Hematopoietic multipotent progenitor cell treated with erythropoietin and hydrocortisone succinate and interleukin-3 and kit ligand, for 15 days (in vitro differentiated cells): ENCODE measurements around the gene ABHD1.
"Not testable (repeated sequence)": the region's sequence is repeated elsewhere in the genome, so short reads cannot be mapped to it uniquely, and the experiment has no call there.

Experiments used
- DNase-seq: peaks from one replicate; pipeline ENCODE4 v3.0.0-alpha.2; 2015; ENCODE audit warnings: low spot score

Gene ABHD1

DNA sequence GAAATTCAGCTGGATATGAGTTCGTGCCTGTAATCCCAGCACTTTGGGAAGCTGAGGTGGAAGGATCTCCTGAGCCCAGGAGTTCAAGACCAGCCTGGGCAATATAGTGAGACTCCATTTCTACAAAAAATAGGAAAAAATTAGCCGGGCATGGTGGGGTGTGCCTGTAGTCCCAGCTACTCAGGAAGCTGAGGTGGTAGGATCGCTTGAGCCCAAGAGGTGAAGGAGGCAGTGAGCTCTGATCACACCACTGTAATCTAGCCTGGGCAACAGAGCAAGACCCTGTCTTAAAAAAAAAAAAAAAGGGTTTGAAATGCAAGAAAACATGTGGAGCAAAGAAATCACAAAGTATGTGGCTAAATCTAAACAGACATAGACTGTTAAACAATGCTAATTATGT is 14.5 kb upstream of the ABHD1 start:
- DNase-seq, result no peak

- DNase-seq, result not testable (repeated sequence)
Observed at GRCh38 chr2:27110603-27111352, 12.8 kb upstream of the ABHD1 start.

- not testable (repeated sequence) for DNase-seq
Observed at GRCh38 chr2:27111392-27112078, 12.1 kb upstream of the ABHD1 start.

DNA sequence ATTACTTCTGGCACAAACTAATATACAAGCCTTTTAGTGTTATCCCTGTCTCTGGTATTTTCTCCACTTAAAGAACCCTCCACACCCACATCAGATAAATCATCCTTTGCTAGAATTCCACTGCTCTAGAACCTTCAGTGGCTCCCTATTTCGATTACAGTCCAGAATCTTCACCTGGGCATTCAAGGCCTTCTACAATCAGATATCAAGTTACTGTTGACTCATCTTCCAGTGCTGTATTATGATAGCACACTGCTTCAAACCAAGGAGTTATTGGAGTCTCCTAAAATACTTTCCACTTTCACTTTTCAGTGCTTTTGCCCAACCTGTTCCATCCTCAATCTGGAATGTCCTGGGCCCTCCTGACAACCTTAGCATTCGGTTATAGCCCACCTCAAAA is 8.1 kb upstream of the ABHD1 start:
- DNase-seq, result no peak

- DNase-seq, result no peak
Observed at GRCh38 chr2:27117995-27118524, 5.6 kb upstream of the ABHD1 start.

- DNase-seq, result no peak
Observed at GRCh38 chr2:27118525-27119329, 4.9 kb upstream of the ABHD1 start, which contains the start of gene CGREF1. TSS of gene CGREF1 (minus strand) at chr2:27119128. CDS start at chr2:27104366, 14,762 bp downstream.

GRCh38 chr2:27119330-27119670 is 4.3 kb upstream of the ABHD1 start:
- DNase-seq, result not testable (repeated sequence)

- no peak for DNase-seq
Observed at GRCh38 chr2:27121906-27122305, 1.7 kb upstream of the ABHD1 start.

DNA sequence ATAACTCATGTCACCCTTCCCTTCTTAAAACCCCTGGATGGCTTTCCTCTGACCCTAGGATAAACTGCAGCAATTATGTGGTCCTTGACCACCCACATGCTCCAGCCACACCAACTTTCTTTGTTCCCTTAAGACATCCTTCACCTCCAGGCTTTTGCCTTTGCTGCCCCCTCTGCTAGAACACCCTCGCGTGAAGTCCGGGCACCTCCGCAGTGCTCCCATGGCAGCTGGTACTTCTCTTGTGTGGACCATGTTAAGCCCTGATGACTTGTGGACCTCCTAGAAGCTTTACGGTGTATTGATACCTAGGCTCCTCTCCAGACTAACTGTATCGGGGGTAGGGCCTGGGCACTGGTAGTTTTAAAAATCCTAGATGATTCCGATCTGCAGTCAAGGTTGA is 824 bp upstream of the ABHD1 start:
- DNase-seq, result no peak

DNA sequence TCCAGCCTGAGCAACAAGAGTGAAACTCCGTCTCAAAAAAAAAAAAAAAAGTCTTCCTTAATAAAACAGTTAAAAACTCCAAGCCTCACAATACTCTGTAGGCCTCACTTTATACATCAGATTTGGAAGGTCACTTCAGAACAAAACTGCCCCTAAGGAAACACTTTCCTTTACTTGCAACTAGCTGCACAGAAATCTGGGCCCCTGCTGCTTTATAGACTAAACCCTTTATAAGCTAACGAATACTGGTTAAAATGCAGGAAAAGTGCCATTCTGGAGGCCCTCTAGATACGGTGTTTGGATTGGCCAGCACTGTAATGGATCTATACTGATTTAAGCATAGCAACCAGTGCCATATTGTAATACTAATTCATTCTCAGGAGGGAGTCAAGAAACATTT is 1.5 kb downstream of the ABHD1 start:
- DNase-seq, result no peak

GRCh38 chr2:27126252-27126710 is 2.7 kb downstream of the ABHD1 start:
- DNase-seq, result no peak

DNA sequence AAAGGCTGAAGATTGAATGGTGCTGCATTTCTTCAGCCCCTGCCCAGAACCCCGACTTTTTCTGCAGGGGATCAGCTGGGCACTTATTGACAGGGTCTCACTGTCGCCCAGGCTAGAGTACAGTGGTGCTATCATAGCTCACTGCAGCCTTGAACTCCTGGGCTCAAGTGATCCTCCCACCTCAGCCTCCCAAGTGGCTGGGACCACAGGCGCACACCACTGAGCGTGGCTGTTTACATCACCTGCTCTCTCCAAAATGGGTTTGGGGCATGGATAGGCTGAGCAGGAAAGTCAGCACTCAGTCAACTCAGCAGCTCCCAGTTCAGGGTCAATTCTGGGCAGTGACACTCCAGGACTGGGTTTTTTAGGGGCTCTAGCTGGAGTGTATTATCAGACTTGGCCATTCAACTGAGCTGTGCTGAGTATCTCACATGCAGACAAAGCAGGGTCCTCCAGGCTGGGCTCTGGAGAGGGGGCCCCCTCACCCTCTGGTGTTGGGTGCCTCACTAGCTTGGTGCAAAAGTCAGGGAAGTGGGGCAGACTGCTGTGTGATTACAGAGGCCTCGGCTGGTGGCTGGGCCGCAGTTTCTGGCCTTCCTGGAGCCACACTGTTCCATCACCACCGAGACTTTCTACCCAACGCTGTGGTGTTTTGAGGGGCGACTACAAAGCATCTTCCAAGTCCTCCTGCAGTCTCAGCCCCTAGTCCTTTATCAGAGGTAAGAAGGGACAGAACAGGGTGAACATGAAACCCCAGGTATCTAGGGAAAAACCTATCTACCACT is 4.5 kb downstream of the ABHD1 start:
- no peak for DNase-seq

DNA sequence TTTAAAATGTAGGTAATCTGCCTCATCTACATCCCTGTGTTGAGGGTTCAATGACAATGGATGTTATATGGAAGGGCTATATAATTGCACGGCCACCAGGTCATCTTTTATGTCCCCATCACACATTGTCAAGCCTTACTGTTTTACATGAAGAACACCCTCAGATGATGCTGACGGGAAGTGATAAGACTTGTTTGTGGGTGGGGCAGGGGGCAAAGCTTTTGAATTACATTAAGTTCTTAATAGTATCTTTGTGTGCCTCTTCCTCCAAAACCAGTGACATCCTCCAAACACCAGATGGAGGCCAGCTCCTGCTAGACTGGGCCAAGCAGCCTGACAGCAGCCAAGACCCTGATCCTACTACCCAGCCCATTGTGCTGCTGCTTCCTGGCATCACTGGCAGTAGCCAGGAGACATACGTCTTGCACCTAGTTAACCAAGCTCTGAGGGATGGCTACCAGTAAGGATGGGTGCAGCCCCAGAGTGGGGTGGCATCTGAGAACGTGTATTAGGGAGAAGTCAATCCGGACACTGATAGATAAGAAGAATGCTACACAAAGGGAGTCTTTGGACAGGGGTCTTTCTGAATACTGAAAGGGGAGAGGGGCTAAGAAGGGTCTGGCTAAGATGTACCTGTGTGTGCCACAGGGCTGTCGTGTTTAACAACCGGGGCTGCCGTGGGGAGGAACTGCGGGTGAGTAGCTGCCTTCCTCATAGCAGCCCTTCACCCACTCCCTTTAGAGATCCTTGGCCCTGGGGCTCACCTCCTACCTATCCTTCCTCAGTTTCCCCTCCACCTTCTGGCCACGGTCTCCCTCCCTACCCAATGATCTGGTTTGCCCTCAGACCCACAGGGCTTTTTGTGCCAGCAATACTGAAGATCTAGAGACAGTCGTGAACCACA is 5.3 kb downstream of the ABHD1 start:
- DNase-seq, result no peak

DNA sequence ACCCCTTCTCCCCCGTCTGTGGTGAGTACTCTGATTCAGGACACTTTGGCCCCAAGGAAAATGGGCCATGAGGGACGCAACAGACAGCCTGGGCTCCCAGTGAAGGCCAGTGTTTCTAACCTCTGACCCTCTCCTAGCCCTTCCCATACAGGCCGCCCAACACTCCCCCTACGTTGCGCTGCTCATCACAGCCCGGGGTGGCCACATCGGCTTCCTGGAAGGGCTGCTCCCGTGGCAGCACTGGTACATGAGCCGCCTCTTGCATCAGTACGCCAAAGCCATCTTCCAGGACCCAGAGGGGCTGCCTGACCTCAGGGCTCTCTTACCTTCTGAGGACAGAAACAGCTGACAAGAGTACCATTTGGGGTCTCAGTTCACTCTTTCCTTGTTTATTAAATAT is 6.8 kb downstream of the ABHD1 start:
- no peak for DNase-seq

GRCh38 chr2:27131429-27131828 is 7.8 kb downstream of the ABHD1 start:
- no peak for DNase-seq

- peak; percentile 17 for DNase-seq
Observed at GRCh38 chr2:27133195-27133875, 9.7 kb downstream of the ABHD1 start.

- peak; percentile 99 for DNase-seq
Observed at GRCh38 chr2:27133905-27134780, 10.5 kb downstream of the ABHD1 start, which contains the start of gene PREB. TSS of gene PREB (minus strand) at chr2:27134636. CDS start at chr2:27134421, 215 bp downstream.

GRCh38 chr2:27134781-27135477 is 11.3 kb downstream of the ABHD1 start:
- DNase-seq, result no peak
